ENCODE results near the gene FBLN2. TPM values are rescaled to one million over a fixed set of nuclear protein-coding genes. Genes with fewer than 3 reads are reported as not detected.

The FBLN2 gene
- total and polyA plus RNA-seq, 2 of the 13 experiments (the other 11 are each of a cell fraction or from before 2014, with no cell fraction given) = not detected

DNA sequence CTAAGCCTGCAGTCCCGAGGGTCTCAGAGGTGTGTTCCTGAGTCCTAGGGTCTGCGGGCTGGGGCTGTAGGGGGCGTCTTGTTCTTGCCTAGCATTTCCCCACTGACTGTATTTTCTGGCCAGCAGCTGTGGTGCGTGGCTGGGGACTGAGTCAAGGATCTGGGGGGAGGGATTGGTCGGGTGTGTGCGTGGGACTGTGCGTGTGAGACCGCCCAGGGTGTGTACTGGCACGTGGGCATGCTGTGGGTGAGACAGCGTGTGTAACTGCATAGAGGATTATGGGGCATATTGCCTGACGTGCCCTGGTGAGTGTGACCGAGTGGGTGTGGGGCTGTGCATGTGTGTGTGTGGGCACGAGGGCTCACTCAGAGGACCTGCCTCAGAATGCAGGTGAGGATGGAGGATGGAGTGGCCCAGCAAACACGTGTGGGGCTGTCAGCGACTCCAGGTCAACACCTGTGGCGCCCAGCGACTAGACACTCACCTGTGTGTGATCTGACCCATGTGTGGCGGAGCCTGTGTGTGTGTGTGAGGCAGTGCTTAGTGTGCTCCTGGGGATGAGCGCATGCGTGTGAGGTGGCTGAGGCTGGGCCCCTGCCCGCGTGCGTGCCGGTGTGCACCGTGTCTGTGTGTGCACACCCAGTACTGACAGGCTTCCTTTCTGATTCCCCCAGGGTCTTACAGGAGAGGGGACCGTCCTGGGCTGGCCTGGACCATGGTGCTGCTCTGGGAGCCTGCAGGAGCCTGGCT, 20.9 kb downstream of the FBLN2 start:
- FAIRE-seq (no peak), ATAC-seq (no peak), DNase-seq (ENCODE audit: low spot score) (no peak)
- H3K4me2 ChIP-seq (ENCODE audit: low read depth, low read length) = no peak overlapping the region
- in situ Hi-C loops (cut with HindIII; ENCODE audit: extremely low pct_ligation_motif_present, low pct_unique_long_range_greater_than_20kb) = loop anchor here (5.0 kb wide), 1 partner anchor 77 kb away; no protein-coding TSS in a partner anchor
- H3K9ac ChIP-seq (ENCODE audit: insufficient read depth, low read depth, low read length) = no peak overlapping the region
- intact Hi-C loops (cut with micrococcal nuclease; ENCODE audit: unreplicated experiment) = loop anchor here (1.0 kb wide), 1 partner anchor 78 kb away; no protein-coding TSS in a partner anchor
- H4K20me1 ChIP-seq (ENCODE audit: insufficient read depth, low read length) = no peaks in the 10 kb centered on the region
- no peak overlapping the region for H3K27ac ChIP-seq (ENCODE audit: extremely low read length, insufficient read depth, low read length)
- no peaks in the 10 kb centered on the region for H3K9me3 ChIP-seq (ENCODE audit: low read length)
- H3K4me1 ChIP-seq (ENCODE audit: insufficient read depth, low read length) = no peaks in the 10 kb centered on the region
- POLR2A ChIA-PET = no interaction called here
- peaks cover 8 to 62% of the 10 kb centered on the region in 2 experiments; a peak in 4 of 5 replicates for H3K27me3 ChIP-seq (ENCODE audit: control insufficient read depth in 1 of 2, insufficient read depth in 2 of 2, low read length in 2 of 2)
- H3K36me3 ChIP-seq (replicated peaks in 1 of 2; ENCODE audit: control insufficient read depth in 1 of 2, insufficient read depth in 2 of 2, low read length in 2 of 2) = no peaks in the 10 kb centered on the region
- no peak for TF ChIP-seq HOXA7 (CRISPR knock-in tag; IDR thresholded peaks at IDR 0.05)
- TF ChIP-seq ZNF766 (CRISPR knock-in tag; IDR thresholded peaks at IDR 0.05; ENCODE audit: borderline replicate concordance) = no peak
- no peak for TF ChIP-seq GLI4 (CRISPR knock-in tag; IDR thresholded peaks at IDR 0.05; ENCODE audit: borderline replicate concordance)
- TF ChIP-seq TBX2 (CRISPR knock-in tag; IDR thresholded peaks at IDR 0.05; ENCODE audit: borderline replicate concordance) = no peak
- TF ChIP-seq ZNF317 (CRISPR knock-in tag; IDR thresholded peaks at IDR 0.05) = no peak
- TF ChIP-seq NCOA2 (CRISPR knock-in tag; IDR thresholded peaks at IDR 0.05) = no peak
- no peak overlapping the region for H2AFZ ChIP-seq (ENCODE audit: low read length)
- no peaks in the 10 kb centered on the region for H3K79me2 ChIP-seq (ENCODE audit: insufficient read depth, low read length)
- CTCF ChIA-PET (ENCODE audit: low intra/inter-chr PET ratio, low total read pairs) = interaction anchor here (1.1 kb wide), 1 partner anchor 78 kb away, joined by 3 read pairs; no protein-coding TSS in a partner anchor
- no TSS peak for BruUV-seq (replicated peaks)
- 43% methylated on average over 15 of the region's 26 CpGs for WGBS (ENCODE audit: low lambda C conversion rate)
- H3K4me3 ChIP-seq (replicated peaks in 1 of 3; ENCODE audit: insufficient read depth in 1 of 3, low read depth in 2 of 3, low read length in 3 of 3) = no peak overlapping the region

Measured in HepG2 (cell line).